OCI-LY7 (cell line): ENCODE data around the gene FCHSD2. TPM values are rescaled to one million over a fixed set of nuclear protein-coding genes. Genes with fewer than 3 reads are reported as not detected.

Experiments
- BruUV-seq: library from RNA; stranded (reverse); fragments of 400-500 nt; replicated peaks from 2 replicates; lab custom pipeline; 2021; lab: Mats Ljungman, UMichigan
- CTCF ChIA-PET: fragments of 300-600 bp; sonication (Branson Sonifier 250); formaldehyde crosslinking; loops from one replicate; lab custom pipeline; 2022; ENCODE audit warnings: antibody characterized with exemption; ENCODE audit not compliant: unreplicated experiment; lab: Charles Lee
- POLR2A ChIA-PET: fragments of 300-600 bp; sonication (Branson Sonifier 250); formaldehyde crosslinking; loops from one replicate; lab custom pipeline; 2022; ENCODE audit warnings: antibody characterized with exemption; lab: Charles Lee
- DNase-seq: peaks from one replicate; pipeline ENCODE4 v3.0.0-alpha.2; 2015; ENCODE audit warnings: low spot score
- H2AFZ ChIP-seq: fragments of 200-600 bp; sonication (generic), shearing (Covaris generic); 2 replicates; pipeline ENCODE4 v1.6.1; 2014; ENCODE audit warnings: mild to moderate bottlenecking, antibody characterized with exemption, low read length, moderate library complexity
- H3K27ac ChIP-seq: fragments of 200-600 bp; sonication (generic); 2 replicates; pipeline ENCODE4 v1.5.1; 2014; ENCODE audit warnings: mixed run types, low read depth, mild to moderate bottlenecking, moderate library complexity, low read length, inconsistent platforms; ENCODE audit not compliant: poor library complexity, severe bottlenecking
- H3K36me3 ChIP-seq: fragments of 200-600 bp; sonication (generic); 2 replicates; pipeline ENCODE4 v1.6.1; 2014; ENCODE audit warnings: mild to moderate bottlenecking, antibody characterized with exemption, low read length, moderate library complexity, mixed read lengths; ENCODE audit not compliant: insufficient read depth
- H3K4me1 ChIP-seq: fragments of 200-600 bp; sonication (generic); 2 replicates; pipeline ENCODE4 v1.5.1; 2014; ENCODE audit warnings: mild to moderate bottlenecking, low read length; ENCODE audit not compliant: insufficient read depth, poor library complexity, severe bottlenecking
- H3K4me2 ChIP-seq: fragments of 200-600 bp; sonication (generic); 2 replicates; pipeline ENCODE4 v1.6.1; 2014; ENCODE audit warnings: mild to moderate bottlenecking, low read length
- H3K4me3 ChIP-seq: fragments of 200-600 bp; sonication (generic); 2 replicates; pipeline ENCODE4 v1.5.1; 2014; ENCODE audit warnings: mild to moderate bottlenecking, low read depth, low read length; ENCODE audit not compliant: poor library complexity, severe bottlenecking
- H3K79me2 ChIP-seq: fragments of 200-600 bp; sonication (generic); 2 replicates; pipeline ENCODE4 v1.6.1; 2016; ENCODE audit warnings: low read depth, mild to moderate bottlenecking, low read length, moderate library complexity, mixed read lengths; ENCODE audit not compliant: insufficient read depth
- H3K9me2 ChIP-seq: fragments of 200-600 bp; sonication (generic); 2 replicates; pipeline ENCODE4 v1.6.1; 2016; ENCODE audit warnings: mild to moderate bottlenecking, low read length, mixed read lengths; ENCODE audit not compliant: insufficient read depth
- H3K9me3 ChIP-seq: fragments of 200-600 bp; sonication (generic); 2 replicates; pipeline ENCODE4 v1.6.1; 2014; ENCODE audit warnings: mild to moderate bottlenecking, mixed run types, low read length, mixed read lengths
- H4K20me1 ChIP-seq: fragments of 200-600 bp; sonication (generic); 2 replicates; pipeline ENCODE4 v1.6.1; 2014; ENCODE audit warnings: mild to moderate bottlenecking, antibody characterized with exemption, low read length, moderate library complexity, mixed read lengths; ENCODE audit not compliant: insufficient read depth
- EZH2phosphoT487 ChIP-seq: fragments of 200-600 bp; sonication (generic); IDR thresholded peaks from 2 replicates; pipeline ENCODE4 v1.6.1; 2018; ENCODE audit warnings: low read depth, borderline replicate concordance, mild to moderate bottlenecking, mixed run types, antibody characterized with exemption, low read length, moderate library complexity, mixed read lengths
- intact Hi-C: fragments of 100-400 bp; cut with micrococcal nuclease; formaldehyde crosslinking; loops from one replicate; pipeline ENCODE4 v1.10.0; 2022; ENCODE audit not compliant: unreplicated experiment
- total RNA-seq, 2 experiments: library from RNA; depleted of rRNA in 1 of 2; stranded (reverse); fragments of >200 nt in 1 of 2; shearing (Covaris generic) in 1 of 2; gene quantifications; 2 replicates each; pipeline ENCODE4 v1.2.3, GENCODE V29; 2014 to 2022
- TF ChIP-seq, protein P1 (sequence below): fragments of 200-600 bp; sonication (generic); conservative IDR thresholded peaks from 2 replicates; pipeline ENCODE4 v1.5.1; 2014; ENCODE audit warnings: mild to moderate bottlenecking, antibody characterized with exemption, low read length, moderate library complexity, mixed read lengths

Gene FCHSD2
- total RNA-seq, 2 experiments from 2014 or later, result 39.0 to 147 TPM

DNA sequence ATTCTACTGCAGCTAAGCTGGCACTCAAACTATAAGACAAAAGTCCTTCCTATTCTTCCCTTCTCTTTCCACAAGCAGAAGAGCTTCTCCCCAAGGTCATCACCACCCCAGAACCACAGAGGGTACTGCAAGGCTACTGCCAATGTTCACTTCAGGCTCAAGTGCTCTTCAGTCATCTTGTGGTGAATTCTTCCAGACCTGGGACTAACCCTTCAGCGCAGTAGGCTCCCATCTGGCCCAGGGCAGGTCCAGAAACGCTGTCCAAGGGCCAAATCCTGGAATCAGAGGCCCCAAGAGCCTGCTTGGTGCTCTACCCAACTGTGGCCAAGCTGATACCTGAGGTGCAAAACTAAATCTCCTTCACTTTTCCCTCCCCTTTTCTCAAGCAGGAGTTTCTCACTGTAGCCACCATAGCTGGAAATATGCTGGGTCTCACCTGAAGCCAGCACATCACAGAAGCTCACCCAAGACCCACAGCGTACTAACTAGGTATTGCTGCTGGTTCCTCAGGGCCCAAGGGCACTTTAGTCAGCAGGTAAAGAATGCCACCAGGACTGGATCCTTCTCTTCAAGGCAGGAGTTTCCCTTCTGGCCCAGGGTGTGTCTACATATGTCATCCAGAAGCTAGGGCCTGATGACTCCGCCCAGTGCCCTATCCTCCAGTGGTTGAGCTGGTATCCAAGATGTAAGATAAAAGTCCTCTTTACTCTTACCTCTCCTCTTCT lies 27.8 kb downstream of the FCHSD2 start:
- CTCF ChIA-PET, result no interaction called here

DNA sequence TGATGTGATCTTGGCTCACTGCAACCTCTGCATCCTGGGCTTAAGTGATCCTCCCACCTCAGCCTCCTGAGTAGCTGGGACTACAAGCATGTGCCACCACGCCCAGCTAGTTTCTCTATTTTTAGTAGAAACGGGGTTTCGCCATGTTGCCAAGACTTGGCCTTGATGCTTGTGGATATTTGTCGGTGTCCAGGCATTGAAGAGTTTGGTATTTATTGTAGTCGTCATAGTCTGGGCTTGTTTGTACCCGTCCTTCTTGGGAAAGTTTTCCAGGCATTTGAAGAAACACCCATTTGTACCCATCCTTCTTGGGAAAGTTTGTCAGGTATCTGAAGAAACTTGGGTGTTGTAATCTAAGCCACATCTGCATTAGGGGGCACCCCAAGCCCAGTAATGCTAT lies 28.7 kb downstream of the FCHSD2 start:
- Histone ChIP-seq H3K36me3 (peaks cover 97% of the 10 kb centered on the region), H3K9me3 (peaks cover 32% of the 10 kb centered on the region), H3K4me2 (no peak overlapping the region), H3K9me2 (no peaks in the 10 kb centered on the region), H3K4me3 (no peak overlapping the region), H4K20me1 (no peaks in the 10 kb centered on the region), H3K27ac (no peak overlapping the region), H3K4me1 (no peaks in the 10 kb centered on the region), H2AFZ (no peak overlapping the region), H3K79me2 (peaks cover 95% of the 10 kb centered on the region)
- intact Hi-C loops, result no loop called here
- DNase-seq, result no peak
- no TSS peak for BruUV-seq
- TF ChIP-seq EZH2phosphoT487, result no peak
- TF ChIP-seq, protein P1, sequence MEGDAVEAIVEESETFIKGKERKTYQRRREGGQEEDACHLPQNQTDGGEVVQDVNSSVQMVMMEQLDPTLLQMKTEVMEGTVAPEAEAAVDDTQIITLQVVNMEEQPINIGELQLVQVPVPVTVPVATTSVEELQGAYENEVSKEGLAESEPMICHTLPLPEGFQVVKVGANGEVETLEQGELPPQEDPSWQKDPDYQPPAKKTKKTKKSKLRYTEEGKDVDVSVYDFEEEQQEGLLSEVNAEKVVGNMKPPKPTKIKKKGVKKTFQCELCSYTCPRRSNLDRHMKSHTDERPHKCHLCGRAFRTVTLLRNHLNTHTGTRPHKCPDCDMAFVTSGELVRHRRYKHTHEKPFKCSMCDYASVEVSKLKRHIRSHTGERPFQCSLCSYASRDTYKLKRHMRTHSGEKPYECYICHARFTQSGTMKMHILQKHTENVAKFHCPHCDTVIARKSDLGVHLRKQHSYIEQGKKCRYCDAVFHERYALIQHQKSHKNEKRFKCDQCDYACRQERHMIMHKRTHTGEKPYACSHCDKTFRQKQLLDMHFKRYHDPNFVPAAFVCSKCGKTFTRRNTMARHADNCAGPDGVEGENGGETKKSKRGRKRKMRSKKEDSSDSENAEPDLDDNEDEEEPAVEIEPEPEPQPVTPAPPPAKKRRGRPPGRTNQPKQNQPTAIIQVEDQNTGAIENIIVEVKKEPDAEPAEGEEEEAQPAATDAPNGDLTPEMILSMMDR, result no peak
- ChIA-PET POLR2A (interaction anchor here (0.6 to 1.0 kb wide), 6 partner anchors 10 to 1474 kb away, joined by 3 to 13 read pairs (median 5); no protein-coding TSS in a partner anchor), CTCF (no interaction called here)

More for the DNA sequence above, 27.8 kb downstream of the FCHSD2 start:
- no peak for TF ChIP-seq EZH2phosphoT487
- BruUV-seq, result no TSS peak
- no peak overlapping the region for H3K27ac ChIP-seq
- DNase-seq, result no peak
- H3K9me3 ChIP-seq, result peaks cover 30% of the 10 kb centered on the region
- H3K79me2 ChIP-seq, result peaks cover 97% of the 10 kb centered on the region
- H3K4me1 ChIP-seq, result no peaks in the 10 kb centered on the region
- H3K36me3 ChIP-seq, result peaks cover 100% of the 10 kb centered on the region
- H3K9me2 ChIP-seq, result no peaks in the 10 kb centered on the region
- H3K4me3 ChIP-seq, result no peak overlapping the region
- H4K20me1 ChIP-seq, result no peaks in the 10 kb centered on the region
- intact Hi-C loops, result no loop called here
- no peak overlapping the region for H2AFZ ChIP-seq
- POLR2A ChIA-PET, result interaction anchor here (0.9 kb wide), 1 partner anchor 14 kb away, joined by 3 read pairs; no protein-coding TSS in a partner anchor
- no peak overlapping the region for H3K4me2 ChIP-seq

DNA sequence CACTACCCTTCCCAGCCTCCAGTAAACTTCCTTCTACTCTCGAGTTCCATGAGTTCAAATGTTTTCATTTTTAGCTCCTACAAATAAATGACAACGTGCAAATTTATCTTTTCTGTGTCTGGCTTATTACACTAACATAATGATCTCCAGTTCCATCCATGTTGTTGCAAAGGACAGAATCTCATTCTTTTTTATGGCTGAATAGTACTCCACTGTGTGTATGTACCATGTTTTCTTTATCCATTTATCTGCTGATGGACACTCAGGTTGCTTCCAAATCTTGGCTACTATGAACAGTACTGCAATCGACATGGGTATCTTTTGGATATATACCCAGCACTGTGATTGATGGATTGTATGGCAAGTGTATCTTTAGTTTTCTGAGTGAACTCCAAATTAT lies 34.5 kb downstream of the FCHSD2 start:
- DNase-seq, result no peak
- H3K9me3 ChIP-seq, result peaks cover 32% of the 10 kb centered on the region; the same call in 1 of the 2 replicates
- intact Hi-C loops, result no loop called here
- H3K36me3 ChIP-seq, result peaks cover 84% of the 10 kb centered on the region
- no TSS peak for BruUV-seq
- no peak overlapping the region for H2AFZ ChIP-seq
- H3K9me2 ChIP-seq, result no peaks in the 10 kb centered on the region
- POLR2A ChIA-PET, result no interaction called here
- CTCF ChIA-PET, result no interaction called here
- H3K4me2 ChIP-seq, result no peak overlapping the region
- H3K27ac ChIP-seq, result no peak overlapping the region
- peaks cover 93% of the 10 kb centered on the region for H3K79me2 ChIP-seq
- peaks cover 4% of the 10 kb centered on the region for H3K4me1 ChIP-seq
- H4K20me1 ChIP-seq, result 0 out of 2 replicates have a peak, but pooled peaks cover 5% of the 10 kb centered on the region
- no peak for TF ChIP-seq EZH2phosphoT487
- TF ChIP-seq, protein P1, result no peak
- no peak overlapping the region for H3K4me3 ChIP-seq
